Measurements from ENCODE around the gene PDCL3. TPM values are rescaled to one million over a fixed set of nuclear protein-coding genes. Genes with fewer than 3 reads are reported as not detected.

Gene PDCL3
- total RNA-seq, 2 donors from 2014 or later, result 20.7 to 21.4 TPM

- no peaks in the 10 kb centered on the region for H3K9me3 ChIP-seq
- DNase-seq, result no peak
- no peak for TF ChIP-seq CTCF (IDR thresholded peaks at IDR 0.05)
- intact Hi-C loops (cut with DNase I), result no loop called here
- H3K27me3 ChIP-seq, result no peaks in the 10 kb centered on the region
- H3K27ac ChIP-seq, result no peak overlapping the region
- H3K9ac ChIP-seq (ENCODE audit: low read depth in 2 of 2, low read length in 2 of 2), result no peak overlapping the region
- H3K4me1 ChIP-seq, result no peaks in the 10 kb centered on the region
- no peaks in the 10 kb centered on the region for H3K36me3 ChIP-seq
- H3K4me3 ChIP-seq, result no peak overlapping the region
Measured at GRCh38 chr2:100571668-100572067, 8.9 kb downstream of the PDCL3 start.

- no peaks in the 10 kb centered on the region for H3K4me1 ChIP-seq
- H3K9me3 ChIP-seq, result no peaks in the 10 kb centered on the region
- no peak for DNase-seq
- H3K27me3 ChIP-seq, result no peaks in the 10 kb centered on the region
- no peak overlapping the region for H3K4me3 ChIP-seq
- no peak for TF ChIP-seq CTCF (IDR thresholded peaks at IDR 0.05)
- H3K9ac ChIP-seq (ENCODE audit: low read depth in 2 of 2, low read length in 2 of 2), result no peak overlapping the region
- no peak overlapping the region for H3K27ac ChIP-seq
- intact Hi-C loops (cut with DNase I), result no loop called here
- H3K36me3 ChIP-seq, result no peaks in the 10 kb centered on the region
Measured at GRCh38 chr2:100577777-100578176, 15.0 kb downstream of the PDCL3 start.

GRCh38 chr2:100580367-100581276 lies 17.8 kb downstream of the PDCL3 start:
- Histone ChIP-seq H3K27me3 (no peaks in the 10 kb centered on the region), H3K27ac (peak overlapping the region; percentile 61), H3K36me3 (no peaks in the 10 kb centered on the region), H3K4me3 (no peak overlapping the region), H3K9ac (ENCODE audit: low read depth in 2 of 2, low read length in 2 of 2) (peak overlapping the region in 1 of 2 donors; percentile 12), H3K9me3 (no peaks in the 10 kb centered on the region), H3K4me1 (no peaks in the 10 kb centered on the region)
- peak; percentile 23 for DNase-seq
- intact Hi-C loops (cut with DNase I), result no loop called here
- TF ChIP-seq CTCF (IDR thresholded peaks at IDR 0.05), result no peak

GRCh38 chr2:100581277-100581612 lies 18.5 kb downstream of the PDCL3 start:
- Histone ChIP-seq H3K27ac (peak overlapping the region; percentile 61), H3K4me3 (no peak overlapping the region), H3K27me3 (no peaks in the 10 kb centered on the region), H3K9me3 (no peaks in the 10 kb centered on the region), H3K9ac (ENCODE audit: low read depth in 2 of 2, low read length in 2 of 2) (no peak overlapping the region), H3K4me1 (no peaks in the 10 kb centered on the region), H3K36me3 (no peaks in the 10 kb centered on the region)
- no peak for DNase-seq
- intact Hi-C loops (cut with DNase I), result no loop called here
- no peak for TF ChIP-seq CTCF (IDR thresholded peaks at IDR 0.05)

- no peak for DNase-seq
- Histone ChIP-seq H3K9me3 (no peaks in the 10 kb centered on the region), H3K27ac (no peak overlapping the region), H3K36me3 (no peaks in the 10 kb centered on the region), H3K4me1 (no peaks in the 10 kb centered on the region), H3K27me3 (no peaks in the 10 kb centered on the region), H3K9ac (ENCODE audit: low read depth in 2 of 2, low read length in 2 of 2) (no peak overlapping the region), H3K4me3 (no peak overlapping the region)
- intact Hi-C loops (cut with DNase I), result no loop called here
- TF ChIP-seq CTCF (IDR thresholded peaks at IDR 0.05), result no peak
Measured at GRCh38 chr2:100584816-100585215, 22.0 kb downstream of the PDCL3 start.
